HG02885 (cell line): ENCODE data around the gene BBS4.
"Not testable (repeated sequence)": the region's sequence is repeated elsewhere in the genome, so short reads cannot be mapped to it uniquely, and the experiment has no call there.

Source experiments
- ATAC-seq: cut with Tn5 transposase; IDR thresholded peaks from one replicate; pipeline ENCODE4 v1.9.1; 2021; ENCODE audit warnings: mild to moderate bottlenecking; ENCODE audit not compliant: unreplicated experiment, poor library complexity

The BBS4 gene, protein sequence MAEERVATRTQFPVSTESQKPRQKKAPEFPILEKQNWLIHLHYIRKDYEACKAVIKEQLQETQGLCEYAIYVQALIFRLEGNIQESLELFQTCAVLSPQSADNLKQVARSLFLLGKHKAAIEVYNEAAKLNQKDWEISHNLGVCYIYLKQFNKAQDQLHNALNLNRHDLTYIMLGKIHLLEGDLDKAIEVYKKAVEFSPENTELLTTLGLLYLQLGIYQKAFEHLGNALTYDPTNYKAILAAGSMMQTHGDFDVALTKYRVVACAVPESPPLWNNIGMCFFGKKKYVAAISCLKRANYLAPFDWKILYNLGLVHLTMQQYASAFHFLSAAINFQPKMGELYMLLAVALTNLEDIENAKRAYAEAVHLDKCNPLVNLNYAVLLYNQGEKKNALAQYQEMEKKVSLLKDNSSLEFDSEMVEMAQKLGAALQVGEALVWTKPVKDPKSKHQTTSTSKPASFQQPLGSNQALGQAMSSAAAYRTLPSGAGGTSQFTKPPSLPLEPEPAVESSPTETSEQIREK

DNA sequence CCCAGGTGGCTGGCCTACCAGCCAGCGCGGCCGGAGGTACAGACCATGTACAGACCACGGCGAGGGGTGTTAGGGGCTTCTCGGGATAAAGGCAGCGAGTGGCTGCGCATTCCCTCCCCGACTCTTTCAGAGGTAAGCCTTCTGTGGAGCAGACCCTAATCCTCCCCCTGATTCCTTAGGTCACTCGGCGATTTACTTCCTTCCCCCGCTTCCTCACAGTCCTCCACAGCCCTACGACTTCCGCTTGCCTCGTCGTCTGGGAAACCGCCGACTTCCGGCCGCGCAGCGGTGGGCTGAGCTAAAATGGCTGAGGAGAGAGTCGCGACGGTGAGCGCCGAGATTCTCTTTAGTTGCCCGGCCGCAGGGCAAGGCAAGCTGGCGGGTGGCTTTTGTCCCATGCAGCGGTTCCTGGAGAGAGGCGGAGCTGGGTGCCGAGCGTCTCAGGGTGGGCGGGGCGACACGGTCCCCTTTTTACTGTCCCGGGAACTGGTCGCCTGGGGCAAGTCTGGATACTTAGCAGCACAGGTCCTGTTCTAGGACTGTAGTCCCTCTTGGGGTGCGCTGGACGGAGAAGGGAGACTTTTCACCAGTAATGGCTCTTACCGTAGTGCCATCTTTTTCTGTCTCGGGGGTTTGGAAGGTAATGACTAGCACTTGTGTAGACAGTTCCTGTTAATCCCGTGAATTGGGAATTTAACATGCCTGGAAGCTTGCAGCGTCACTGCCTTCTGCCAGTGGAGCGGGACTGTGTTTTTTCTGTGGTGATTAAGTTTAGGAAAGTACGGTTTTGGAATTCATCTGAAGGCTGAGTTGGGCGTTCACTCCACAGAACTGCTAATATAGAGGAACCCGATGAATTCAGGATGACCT lies at the start of gene BBS4, which contains the start of gene HIGD2B:
Gene BBS4, plus strand, starts transcription at position 283 of the 870 bp plus-strand sequence. Its CDS starts 21 bp downstream, at position 304.
Gene HIGD2B, minus strand, starts transcription at position 258 of the 870 bp plus-strand sequence. CDS start 9,808 bp downstream, outside the sequence.
- peak; percentile 98 for ATAC-seq

DNA sequence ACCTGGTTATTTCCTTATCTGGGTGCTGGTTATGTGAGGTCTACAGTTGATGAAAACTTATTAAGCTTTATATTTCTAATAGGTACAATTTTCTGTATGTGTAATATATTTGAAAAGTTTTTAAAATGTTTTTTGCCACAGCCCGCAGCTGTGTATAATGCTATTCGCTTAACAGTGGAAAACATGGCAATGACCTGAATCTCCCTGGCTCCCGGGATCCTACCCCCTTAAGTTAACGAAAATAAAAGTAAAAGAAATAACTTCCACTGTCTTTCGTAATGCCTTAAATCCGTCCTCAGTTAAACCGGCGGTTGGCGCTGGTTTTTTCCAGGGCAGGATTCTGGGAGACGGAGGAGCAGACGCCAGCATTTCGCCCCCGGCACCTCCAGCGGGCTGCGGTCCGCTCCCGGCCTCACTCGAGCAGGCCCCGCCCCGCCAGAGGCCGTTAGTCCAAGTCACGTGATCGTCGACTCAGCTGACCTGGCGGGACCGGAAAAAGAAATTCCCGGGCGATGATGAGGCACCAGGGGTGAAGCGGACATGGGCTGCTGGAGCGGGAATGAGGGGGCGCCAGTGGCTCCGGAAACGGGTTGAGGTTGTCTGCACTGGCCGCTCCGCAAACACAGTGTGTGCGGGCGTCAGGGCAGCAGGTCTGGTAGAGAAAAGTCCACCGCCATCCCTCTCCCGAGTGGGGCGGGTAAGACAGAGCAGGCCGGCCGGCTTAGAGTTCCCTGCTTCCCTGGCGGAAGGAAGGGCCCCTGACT lies 49.3 kb upstream of the BBS4 start:
- ATAC-seq = peak; percentile 80

DNA sequence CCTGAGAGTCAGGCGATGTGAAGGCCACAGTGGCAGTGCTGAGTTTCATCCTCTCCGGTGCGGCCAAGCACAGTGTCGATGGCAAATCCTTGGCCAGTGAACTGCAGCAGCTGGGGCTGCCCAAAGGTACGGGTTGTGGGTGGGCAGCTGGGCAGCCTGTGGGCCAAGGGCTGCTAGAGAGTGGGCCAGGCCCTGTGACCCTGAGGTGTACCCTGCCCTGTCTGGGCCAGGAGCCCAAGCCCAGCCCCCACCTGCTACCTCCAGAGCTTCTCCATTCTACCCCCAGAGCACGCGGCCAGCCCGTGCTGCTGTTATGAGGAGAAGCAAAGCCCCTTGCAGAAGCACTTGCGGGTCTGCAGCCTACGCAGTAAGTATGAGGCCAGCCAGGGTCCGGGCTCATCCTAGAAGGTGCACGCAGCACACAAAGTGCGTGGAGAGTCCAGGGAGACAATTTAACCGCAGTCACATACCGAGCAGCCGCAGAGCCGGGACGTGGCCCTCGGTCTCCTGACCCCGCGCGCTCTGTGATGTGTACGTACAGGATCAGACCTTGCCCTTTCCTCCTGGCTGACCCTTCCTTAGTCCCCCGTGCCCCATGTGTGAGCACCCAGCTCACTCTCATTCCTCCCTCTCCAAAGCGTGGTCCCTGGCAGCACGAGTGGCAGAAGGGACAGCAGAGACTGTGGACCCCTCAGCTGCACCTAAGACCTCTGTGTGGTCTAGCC lies 46.1 kb upstream of the BBS4 start:
- ATAC-seq = not testable (repeated sequence)

DNA sequence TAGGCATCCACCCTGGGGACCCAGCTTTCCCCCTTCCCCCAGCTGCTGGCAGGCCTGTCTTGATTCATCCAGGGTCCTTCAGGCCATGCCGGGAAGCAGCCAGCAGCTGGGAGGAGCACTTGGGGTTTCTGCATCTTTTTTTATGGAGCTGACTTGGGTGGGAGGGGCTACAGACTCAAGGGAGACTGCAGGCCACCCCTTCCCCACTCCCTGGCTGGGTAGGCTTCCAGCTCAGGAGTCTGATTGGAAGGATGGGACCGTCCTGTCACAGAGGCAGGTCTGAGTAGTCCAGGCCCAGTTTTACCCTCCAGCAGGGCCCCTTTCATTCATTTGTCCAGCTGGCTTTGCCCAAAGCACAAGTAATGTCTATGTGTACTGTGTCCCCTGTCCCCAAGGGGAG lies 43.7 kb upstream of the BBS4 start:
- not testable (repeated sequence) for ATAC-seq

DNA sequence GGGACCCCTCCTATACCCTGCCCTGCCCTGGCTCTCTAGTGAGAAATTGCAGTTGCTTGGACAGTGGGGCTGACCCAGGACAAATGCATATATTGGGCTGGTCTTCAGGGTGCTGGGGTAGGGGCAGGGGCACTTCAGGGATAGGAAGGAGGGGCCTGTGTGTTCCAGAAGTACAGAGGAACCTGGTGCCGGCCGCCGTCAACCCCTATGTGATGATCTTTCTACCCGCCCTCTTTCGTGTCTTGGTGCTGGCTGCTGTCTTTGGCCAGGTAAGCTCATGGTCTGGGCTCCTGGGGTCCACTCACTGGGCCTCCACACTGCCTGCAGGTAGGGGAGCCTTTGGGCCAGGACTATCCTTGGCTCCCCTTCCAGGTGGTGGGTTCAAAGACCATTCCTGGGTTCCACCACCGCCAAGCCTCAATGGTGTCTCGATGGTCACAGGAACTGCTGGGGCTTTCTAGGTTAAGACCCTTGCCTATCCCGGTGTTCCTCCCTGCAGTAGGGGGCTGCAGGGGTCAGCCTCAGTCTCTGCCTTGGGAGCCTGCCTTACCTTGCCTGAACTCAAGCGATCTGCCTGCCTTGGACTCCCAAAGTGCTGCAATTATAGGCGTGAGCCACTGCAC lies 37.3 kb upstream of the BBS4 start:
- ATAC-seq = not testable (repeated sequence)

DNA sequence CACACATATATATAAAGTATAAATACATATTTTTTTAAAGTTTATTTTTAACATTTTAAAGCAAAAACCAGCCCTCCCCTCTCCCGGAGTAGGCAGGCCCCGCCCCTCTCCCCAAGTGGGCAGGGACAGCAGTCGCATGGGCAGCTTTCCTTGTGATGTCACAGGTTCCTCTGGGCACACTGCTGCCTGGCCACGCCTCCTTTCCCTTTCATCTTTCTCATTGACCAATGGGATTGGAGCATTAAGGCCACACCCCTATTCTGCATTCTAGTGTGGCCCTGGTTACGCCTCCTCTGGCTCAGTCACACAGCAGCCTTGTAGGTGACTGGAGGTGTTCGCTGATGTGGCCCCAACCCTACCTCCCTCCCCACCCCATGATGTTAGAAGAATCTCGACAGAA lies 31.6 kb upstream of the BBS4 start, which contains the start of gene GOLGA6B:
Gene GOLGA6B, plus strand, starts transcription at position 301 of the 400 bp plus-strand sequence. Its CDS starts 41 bp downstream, at position 342.
- ATAC-seq = not testable (repeated sequence)

DNA sequence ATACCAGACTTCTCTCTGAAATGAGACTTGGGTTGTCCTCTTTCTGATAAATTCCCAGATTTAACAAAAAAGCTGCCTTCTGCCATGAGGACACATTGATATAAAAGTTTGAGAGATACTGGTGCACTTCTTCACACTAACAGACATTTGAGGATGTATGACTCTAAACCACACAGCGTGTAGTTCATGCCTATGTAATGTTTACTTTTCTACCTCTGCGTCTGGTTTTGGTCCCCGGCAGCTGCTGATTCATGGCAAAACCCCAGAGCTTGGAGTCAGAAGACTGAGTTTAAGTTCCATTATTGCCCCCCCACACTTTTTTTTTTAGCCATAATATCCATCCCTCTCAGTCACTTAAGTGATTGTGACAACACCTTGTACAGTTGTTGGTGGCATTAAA lies 30.0 kb upstream of the BBS4 start:
- ATAC-seq = not testable (repeated sequence)

DNA sequence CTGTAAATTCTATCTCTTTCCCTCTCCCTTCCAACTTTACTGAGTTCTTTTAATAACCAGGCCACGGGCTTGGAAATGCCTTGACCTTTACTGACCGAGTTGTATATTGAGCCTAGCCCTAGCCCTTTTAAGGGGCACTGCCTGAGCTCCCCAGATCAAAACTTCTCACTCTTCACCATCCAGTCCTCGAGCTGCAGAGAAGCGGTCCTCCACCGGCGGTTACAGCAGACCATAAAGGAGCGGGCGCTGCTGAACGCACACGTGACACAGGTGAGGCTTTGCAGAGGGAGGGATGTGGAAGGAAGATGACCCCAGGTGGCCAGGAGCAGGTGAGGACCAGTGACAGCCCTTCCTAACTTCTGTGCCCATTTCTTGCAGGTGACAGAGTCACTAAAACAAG lies 24.9 kb upstream of the BBS4 start:
- not testable (repeated sequence) for ATAC-seq

DNA sequence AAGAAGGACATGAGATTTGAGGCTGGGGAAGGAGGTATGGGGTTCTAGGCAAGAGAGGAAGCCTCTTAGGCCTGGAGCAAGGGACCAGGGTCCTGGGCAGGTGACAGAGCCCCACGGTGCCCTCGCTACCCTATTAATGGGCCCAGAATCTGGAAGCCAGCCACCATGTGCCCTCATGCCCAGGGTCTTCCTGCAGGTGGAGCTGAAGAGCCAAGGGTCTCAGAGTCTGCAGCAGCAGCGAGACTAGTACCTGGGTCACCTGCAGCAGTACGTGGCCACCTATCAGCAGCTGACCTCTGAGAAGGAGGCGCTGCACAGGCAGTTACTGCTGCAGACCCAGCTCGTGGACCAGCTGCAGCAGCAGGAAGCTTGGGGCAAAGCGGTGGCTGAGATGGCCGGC lies 22.1 kb upstream of the BBS4 start:
- ATAC-seq = not testable (repeated sequence)

DNA sequence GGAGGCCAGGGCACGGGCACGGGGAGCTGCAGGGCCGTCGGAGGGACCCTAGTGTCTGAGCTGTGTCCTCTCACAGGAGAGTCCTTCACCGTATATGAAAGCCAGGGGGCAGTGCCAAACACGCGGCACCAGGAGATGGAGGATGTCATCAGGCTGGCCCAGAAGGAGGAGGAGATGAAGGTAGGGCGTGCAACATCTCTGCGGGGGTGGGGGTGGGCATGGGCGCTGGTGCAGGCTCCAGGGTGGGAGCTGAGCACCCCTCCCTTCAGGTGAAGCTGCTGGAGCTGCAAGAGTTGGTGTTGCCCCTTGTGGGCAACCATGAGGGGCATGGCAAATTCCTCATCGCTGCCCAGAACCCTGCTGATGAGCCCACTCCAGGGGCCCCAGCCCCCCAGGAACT lies 20.3 kb upstream of the BBS4 start:
- not testable (repeated sequence) for ATAC-seq

DNA sequence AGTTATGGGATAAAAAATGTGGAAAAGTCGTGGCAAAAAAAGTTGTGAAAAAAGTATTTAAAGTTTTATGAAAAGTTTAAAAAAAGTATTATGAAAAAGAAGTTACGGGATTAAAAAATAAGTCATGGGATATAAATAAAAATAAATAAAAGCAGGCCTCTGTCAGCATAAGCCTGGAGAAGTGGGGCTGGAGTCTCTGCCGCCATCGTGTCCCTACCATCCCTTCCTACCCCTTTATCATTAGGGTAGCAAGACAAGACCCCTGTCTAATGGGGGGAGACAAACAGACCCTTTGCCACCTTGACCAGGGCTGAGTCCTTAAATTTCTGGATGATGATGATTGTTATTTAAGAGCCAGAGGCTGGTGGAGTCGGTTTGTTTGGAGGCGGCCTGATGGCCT lies 16.2 kb upstream of the BBS4 start:
- ATAC-seq = not testable (repeated sequence)

DNA sequence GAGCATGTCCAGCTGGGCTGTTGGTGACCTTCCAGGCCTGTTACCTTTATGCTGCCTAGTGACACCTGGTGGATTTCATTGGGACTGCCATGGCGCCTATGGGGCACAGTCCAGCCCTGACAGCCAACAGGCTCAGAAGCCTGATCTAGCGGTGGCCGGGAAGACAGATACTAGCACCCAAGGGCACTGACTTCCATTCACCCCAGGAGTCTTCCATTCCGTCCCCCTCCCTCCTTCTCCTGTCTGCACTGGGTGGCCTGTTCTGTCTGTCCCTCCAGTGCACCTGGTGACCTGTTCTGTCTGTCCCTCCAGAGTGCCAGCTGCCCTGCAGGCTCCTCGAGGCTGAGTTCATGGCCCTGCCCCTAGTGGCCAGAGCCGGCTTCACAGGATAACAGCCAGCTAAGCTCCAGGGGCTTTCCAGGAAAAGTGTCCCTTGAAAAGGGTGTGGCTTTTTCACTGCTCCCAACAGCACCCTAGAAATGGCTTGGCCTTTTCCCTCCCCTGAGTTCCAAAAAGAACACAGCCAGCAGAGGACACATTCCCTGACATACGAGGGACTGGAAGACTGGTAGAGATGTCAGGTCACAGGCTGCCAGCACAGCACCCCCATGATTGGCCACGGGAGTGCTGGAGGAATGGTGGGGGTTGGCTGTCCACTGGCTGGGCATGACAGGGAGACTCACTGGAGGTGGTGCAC lies 15.2 kb upstream of the BBS4 start:
- peak; percentile 62 for ATAC-seq

DNA sequence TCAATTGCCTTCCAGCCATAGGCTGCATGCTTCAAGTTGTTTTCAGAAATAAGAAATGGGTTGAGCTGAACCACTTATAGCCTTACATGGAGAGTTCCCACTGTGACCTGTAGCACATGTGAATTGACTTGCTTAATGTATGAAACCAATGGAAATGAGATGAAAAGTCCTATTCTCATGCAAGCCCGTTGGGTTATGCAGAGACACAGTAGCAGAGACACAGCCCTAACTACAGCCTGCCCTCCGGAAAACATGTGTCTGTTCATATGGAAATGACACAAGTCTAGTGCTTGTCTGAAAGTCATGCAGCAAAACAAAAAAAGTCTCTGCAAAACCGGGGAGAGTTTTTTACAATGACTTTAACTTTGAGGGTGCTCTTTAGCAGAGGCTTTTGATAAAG lies 14.5 kb upstream of the BBS4 start:
- no peak for ATAC-seq

DNA sequence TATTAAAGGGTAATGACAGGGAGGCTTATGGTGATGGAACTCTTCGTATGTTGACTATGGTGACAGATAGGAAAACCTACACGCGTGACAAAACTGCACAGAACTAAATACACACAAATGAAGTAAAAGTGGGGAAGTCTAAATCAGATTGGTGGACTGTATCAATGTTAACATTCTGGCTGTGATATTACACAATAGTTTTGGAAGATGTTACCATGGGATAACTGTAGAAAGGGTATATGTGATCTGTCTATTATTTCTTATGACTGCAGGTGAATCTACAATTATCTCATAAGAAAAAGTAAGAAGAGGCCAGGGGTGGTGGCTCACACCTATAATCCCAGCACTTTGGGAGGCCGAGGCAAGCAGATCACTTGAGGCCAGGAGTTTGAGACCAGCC lies 9.2 kb upstream of the BBS4 start:
- no peak for ATAC-seq

DNA sequence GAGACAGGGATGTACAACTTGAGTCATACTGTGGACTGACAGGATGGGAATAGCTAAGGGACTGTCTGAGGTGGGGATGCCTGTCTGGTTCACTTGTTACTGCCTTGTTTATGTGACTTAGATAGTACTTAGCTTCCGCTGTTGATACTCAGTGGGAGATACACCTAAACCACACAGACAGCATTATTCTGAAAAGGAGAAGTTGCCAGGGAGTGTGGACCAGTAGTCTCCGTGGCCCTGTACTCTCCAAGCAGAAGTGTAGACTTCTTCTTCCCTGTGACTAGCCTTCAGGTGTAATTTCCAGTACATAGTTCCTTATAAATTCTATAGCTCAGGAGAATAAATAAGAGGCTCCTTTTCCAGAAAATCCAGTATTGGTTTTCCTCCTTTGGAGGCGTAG lies 5.1 kb upstream of the BBS4 start:
- ATAC-seq = no peak

DNA sequence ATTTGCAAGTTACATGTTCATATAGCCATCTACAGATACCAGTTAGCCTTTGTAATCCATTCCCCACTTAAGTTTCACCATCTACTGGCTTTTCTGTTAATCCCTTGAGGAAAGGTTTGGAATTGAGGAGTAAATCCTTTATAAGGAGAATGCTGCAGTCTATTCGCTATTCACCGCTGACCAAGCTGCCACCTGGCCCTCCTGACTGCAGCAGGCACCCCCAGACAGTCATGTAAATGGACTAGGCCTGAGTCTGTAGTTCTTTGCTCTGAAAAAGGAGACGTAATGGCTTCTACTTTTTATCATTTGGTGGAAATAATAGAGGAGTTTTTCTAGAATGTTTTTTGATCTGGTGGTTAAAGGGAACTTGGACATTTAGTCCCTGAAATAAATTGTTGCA lies 3.2 kb upstream of the BBS4 start:
- no peak for ATAC-seq

DNA sequence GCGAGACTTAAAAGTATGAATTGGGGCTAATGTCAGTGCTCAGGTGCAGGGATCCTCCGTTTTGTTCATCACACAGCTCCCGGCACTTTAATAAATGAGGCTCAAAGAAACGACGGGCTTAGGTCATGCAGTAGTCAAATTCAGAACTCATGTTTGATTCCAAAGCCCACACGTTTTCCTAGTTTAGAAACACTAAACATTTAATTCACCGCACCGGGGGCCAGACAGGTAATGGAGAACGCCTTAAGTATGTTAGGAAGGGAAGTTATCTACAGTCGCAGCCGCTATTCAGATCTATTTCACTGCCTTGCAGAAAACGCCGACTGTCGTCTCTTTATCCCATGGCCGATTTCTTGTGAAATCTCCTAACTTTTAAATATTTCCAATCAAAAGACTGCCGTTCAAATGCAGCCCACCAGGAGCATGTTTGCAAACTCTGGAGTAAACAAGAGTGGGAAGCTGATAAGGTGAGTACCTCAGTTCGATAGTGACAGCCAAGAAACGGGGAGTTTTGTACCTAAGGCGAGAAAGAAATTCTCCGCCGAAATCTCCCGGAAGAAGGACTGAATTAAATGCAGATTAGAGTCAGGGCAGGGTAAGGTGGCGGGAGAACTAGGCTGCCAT lies 594 bp upstream of the BBS4 start:
- ATAC-seq = no peak

DNA sequence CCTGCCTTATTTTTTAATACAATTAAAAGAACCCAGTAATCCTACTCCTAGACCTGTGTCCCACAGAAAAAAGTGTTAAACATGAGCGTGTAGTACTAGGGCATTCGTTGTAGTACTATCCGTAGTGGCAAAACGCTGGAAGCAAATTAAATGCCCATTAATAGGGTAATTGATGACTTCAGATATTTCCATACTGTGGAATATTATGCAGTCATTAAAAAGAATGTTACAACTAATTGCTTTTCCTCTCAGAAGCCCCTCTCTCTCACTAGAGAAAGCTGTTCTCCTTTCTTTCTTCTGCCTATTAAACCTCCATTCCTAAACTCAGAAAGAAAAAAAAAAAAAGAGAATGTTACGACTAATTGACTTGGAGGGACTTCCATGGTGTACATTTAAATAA lies 2.7 kb downstream of the BBS4 start:
- ATAC-seq = no peak
